GM21717 (cell line): ENCODE measurements around the gene MAST4.
"Not testable (repeated sequence)": the region's sequence is repeated elsewhere in the genome, so short reads cannot be mapped to it uniquely, and the experiment has no call there.

Experiments used
- ATAC-seq: cut with Tn5 transposase; IDR thresholded peaks from one replicate; pipeline ENCODE4 v1.9.1; 2021; ENCODE audit warnings: mild to moderate bottlenecking, moderate library complexity; ENCODE audit not compliant: unreplicated experiment

The MAST4 gene

DNA sequence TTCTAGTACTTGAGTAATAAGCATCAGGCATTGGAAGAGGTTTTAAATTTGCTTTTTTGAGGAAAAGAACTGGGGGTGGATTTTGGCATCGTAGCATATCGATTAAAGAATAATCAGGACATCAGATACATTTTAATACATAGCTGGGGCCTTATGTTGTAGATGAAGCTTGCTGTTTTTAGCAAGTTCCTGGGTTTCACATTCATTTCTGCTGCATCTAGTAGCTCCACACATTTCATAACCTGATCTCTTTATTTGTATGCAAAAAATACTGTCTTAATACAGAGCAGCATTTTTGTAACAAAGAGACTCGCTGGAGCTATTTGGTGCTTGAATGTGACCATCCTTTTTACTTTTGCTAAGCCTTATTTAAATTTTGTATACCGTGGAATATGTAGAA, 571.9 kb downstream of the MAST4 start:
- ATAC-seq, result no peak

- ATAC-seq, result no peak
Observed at GRCh38 chr5:67170767-67171166, 574.6 kb downstream of the MAST4 start.

GRCh38 chr5:67173351-67173750, 577.2 kb downstream of the MAST4 start:
- not testable (repeated sequence) for ATAC-seq

DNA sequence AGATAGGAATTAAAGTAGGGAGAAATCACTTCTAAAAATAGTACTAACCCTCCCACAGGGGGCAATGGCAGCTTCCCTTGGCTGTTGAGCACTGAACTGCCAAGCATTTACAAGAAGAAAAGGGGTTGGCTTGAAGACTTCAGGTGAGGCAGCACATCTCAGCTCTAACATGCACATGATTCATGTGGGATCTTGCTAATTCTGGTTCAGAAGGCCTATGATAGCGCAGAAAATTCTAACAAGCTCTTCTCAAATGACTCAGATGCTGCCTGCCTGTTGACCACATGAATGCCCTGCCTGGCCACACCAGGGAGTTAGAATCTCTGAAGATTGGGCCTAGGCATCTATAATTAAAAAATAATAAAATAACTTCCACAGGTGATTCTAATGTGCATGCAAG, 577.8 kb downstream of the MAST4 start:
- no peak for ATAC-seq

GRCh38 chr5:67176936-67177335, 580.7 kb downstream of the MAST4 start:
- no peak for ATAC-seq

- no peak for ATAC-seq
Observed at GRCh38 chr5:67178085-67178484, 581.9 kb downstream of the MAST4 start.

- no peak for ATAC-seq
Observed at GRCh38 chr5:67178966-67179365, 582.8 kb downstream of the MAST4 start.

DNA sequence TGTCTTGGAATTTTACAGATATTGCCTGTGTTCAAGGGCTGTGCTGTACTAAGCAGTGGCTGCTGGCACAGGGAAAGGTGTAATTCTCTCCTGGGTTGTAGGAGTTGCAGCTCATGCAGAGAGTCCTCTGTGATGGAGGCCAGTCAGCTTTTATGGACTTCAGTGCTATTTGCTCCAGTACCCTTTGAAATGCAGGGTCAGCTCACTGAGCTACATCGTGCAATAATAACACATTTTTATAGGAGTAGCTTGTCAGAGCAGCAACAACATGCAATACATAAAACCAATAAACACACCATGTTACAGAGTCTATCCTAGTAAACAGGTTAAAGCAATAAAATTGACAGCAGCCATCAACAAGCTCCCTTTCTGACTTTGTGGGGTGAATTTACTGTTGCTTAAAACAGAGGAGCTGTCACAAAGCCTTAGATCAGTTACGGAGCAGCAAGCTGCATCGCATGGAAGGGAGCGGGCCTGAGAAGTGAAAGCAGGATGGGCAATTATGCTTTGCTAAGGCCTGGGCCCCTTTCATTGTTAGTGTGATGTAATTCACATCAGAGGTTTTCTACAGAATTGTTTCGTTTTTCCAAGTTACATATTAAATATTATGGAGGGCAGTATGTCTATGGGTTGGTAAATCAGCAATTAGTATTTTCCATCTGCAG, 583.6 kb downstream of the MAST4 start:
- no peak for ATAC-seq

DNA sequence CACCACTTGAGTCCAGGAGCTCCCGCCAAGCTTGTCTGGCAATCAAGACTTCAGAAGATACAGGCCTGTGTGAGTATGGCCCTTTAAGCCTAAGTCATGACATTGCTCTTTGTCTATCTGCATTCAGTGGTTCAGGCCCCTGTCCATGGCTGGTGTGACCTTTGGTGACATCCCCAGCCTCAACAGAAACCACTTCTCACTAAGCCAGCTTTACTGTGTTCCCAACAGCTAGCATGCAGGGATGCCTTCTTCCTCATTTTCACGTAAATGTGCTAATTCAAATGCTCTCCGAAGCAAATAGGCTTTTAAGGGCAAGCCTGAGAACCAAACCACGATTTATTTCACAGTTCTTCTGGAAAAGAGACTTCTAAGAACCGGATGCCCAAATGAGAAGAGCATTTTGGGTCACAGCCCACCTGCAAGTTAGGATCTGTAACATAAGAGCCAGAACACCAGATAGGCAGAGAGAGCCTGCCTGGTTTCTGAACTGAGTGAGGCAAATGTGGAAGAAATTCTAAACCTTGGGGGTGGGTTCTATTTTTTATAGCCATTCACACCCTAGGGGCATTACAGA, 585.5 kb downstream of the MAST4 start:
- ATAC-seq, result no peak

DNA sequence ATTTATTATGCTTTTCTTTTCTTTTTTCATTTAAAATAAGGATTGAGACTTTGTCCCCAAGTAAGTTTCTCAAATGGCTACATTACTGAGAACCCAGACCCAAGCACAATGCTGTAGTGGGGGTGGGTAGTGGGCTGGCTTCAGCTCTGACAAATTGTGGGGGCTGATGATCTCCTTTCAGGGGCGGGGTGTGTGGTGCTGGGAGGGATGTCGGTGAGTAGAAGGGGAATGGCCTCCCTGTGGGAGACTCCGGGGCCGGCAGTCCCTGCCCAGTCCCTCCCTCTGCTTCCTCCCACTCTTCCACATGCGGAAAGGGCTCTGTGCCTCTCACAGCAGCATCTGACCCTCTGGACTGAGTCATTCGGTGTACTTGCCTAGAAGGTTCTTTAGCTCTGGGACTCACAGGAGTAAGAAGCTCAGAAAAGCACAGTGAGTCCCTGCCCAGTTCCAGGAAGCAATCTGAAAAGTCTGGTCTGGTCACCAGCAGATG, 586.2 kb downstream of the MAST4 start:
- no peak for ATAC-seq

- ATAC-seq, result no peak
Observed at GRCh38 chr5:67183859-67184258, 587.7 kb downstream of the MAST4 start.

GRCh38 chr5:67187006-67187715, 591.0 kb downstream of the MAST4 start:
- ATAC-seq, result peak; percentile 70

- ATAC-seq, result no peak
Observed at GRCh38 chr5:67188274-67189078, 592.3 kb downstream of the MAST4 start.

GRCh38 chr5:67189079-67189354, 592.8 kb downstream of the MAST4 start:
- no peak for ATAC-seq

DNA sequence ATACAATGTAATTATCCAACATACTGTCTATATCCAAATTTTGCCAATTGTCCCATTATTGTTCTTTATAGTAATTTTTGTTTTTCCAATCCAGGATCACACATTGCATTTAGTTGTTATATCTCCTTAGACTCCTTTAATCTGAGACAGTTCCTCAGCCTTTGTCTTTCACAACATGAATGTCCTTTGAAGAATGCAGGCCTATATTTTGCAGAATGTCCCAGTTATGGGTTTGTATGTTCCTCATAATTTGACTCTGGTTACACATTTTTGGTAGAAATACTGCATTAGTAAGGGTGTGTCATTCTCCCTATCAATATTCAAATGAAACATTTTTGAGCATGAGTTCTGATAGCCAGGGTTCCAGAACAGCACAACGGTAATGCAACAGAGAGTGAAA, 593.7 kb downstream of the MAST4 start:
- no peak for ATAC-seq

- no peak for ATAC-seq
Observed at GRCh38 chr5:67190410-67190809, 594.2 kb downstream of the MAST4 start.

DNA sequence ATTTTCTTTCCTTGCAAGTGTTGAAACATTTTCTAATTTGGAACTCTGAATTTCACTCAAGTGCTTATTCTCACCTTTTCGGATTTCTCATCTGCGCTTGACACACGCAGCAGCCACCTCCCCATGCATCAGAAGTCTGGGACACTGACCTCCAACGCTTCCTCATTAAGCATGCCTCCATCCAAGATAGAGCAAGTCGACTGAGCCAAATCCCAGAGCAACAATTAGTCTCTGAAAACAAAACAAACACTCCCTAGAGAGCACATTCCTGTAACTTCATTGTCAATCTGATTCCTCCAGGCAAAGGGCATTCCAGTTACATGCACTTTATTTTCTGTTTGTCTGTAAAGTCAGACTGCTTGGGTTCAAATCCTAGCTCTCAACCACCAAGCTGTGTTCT, 594.7 kb downstream of the MAST4 start:
- ATAC-seq, result no peak

- no peak for ATAC-seq
Observed at GRCh38 chr5:67192719-67193438, 596.7 kb downstream of the MAST4 start.

- no peak for ATAC-seq
Observed at GRCh38 chr5:67193439-67193807, 597.2 kb downstream of the MAST4 start.

DNA sequence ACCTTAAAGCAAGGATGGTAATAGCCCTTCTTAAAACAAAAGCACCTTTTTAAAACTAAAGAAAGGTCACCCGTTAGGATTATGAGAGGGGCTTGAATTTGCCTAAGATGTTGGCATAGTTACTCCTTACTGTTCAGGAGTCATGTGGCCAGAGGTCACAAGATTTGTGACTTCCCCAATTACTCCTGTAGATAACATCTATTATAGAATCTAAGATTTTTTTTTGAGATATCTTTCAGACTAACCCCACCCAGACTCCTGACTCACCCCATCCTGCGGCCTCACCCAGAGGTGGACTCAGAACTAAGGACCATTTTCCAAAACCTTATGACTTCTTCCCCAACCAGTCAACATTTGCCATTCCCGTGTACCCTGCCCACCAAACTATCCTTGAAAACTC, 598.0 kb downstream of the MAST4 start:
- no peak for ATAC-seq
